NOMO-1 (cell line): Measurements from ENCODE around the gene PLEKHG7.
A peak's percentile ranks its signal among the peaks of the same experiment; 100 is the strongest.
"Not testable (repeated sequence)": the region's sequence is repeated elsewhere in the genome, so short reads cannot be mapped to it uniquely, and the experiment has no call there.

ENCODE experiments used
- DNase-seq, 2 experiments: peaks; one replicate each; lab custom pipeline; 2025; ENCODE audit not compliant: unreplicated experiment in 2 of 2; lab: John Stamatoyannopoulos, UW

The PLEKHG7 gene, protein sequence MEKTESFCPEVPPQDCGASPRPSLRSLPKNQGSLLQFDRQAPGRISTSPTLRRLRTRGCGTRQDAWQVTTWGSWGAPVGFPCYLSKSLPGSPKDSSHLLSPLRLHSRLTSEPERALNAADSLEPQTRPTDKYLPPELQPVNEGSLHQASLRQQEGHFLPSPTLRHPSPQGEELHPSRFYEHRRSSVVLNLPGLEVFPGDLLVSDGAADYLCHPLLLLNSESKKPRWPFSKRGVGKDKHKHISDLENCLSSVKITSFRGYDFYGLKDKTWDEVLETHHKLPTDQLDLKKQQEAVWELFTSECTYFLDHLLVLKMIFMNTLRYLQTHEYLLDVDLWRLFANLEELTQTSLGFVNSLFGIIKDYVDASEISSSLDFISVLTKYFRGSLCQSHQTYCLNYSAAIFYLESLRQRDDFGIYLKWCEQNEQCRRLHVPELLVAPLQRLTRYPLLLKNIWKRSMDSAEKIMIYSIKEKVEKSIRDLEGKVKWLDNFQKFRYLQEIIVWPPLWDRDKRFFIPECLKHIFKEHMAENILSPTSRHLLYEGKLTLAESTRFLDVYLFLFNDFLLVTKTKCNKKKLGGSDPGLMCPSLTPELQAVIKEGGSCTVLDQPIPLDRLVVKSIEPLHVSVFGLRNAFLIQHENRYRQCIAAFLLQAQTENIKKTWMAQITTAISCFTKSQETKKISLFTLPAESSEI

DNA sequence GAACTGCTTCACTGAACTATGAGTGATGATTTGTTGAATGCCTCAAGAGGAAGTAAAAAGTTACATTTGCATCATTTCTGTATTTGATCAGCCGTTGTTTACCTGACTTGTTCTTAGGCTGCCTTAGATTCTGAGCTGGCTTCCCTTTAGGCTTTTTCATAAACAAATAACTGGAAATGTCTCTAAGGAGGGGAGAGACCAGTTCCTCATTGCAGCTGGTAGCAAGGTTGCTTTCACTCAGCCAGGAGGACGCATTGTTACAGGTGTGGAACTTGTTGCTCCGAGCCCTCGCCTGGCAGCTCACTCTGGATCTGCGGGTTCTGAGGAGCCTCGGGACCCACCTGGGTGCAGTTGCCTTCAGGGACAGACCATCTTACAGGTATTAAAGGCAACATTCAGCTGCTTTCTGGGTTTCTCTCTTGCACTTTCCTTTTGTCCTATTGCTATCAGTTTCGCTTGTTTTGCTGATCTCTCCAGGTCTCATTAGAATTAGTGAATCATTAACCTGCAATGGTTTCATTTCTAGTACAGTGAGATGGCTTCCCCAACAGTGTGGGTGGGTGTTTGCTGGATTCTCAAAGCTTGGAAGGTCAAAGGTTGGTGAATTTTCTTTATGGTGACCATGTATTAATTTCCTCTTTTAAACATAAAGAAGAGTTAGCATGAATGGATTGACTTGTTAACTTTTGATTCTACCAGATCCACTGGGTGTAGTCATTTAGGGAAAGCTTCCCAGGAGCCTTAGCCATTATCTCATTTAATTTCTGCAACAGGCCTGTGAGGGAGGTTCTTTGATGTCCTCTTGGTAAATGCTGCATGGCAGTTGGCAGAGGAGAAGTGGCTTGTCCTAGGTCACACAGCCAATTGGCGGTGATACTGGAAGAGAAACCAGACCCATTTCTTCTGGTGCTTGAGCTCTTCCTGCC lies at the start of gene PLEKHG7:
PLEKHG7 (plus strand) TSS at position 236 of the 926 bp plus-strand sequence. CDS start 3,643 bp downstream, outside the sequence.
- peak in 1 of 2 experiments; percentile 7 for DNase-seq

DNA sequence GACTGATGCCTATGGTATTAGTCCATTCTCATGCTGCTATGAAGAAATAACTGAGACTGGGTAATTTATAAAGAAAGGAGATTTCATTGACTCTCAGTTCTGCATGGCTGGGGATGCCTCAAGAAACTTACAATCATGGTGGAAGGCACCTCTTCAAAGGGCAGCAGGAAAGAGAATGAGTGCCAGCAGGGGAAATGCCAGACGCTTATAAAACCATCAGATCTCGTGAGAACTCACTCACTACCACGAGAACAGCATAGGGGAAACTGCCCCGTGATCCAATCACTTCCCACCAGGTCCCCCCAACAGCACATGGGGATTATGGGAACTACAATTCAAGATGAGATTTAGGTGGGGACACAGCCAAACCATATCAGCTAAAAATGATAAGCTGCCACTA lies 48.5 kb upstream of the PLEKHG7 start:
- DNase-seq, result not testable (repeated sequence)

DNA sequence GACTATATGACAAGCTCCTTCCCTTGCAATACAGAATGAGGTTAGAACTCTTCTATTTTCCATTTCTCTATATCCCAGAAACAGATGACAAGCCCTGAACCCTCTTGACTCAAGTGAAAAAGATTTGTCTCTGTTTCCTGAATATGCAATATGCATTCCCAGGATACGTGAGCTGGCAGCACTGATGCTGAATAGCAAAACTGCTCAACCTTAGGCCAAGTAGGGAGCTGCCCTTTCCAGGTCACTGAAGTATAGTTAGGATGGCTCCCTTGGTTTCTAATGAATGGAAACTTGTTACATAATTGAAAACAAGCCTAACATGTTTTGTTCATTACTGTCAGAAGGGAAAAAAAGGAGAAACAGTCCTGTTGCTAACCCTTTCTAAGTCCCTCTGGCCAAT lies 47.9 kb upstream of the PLEKHG7 start:
- no peak for DNase-seq

DNA sequence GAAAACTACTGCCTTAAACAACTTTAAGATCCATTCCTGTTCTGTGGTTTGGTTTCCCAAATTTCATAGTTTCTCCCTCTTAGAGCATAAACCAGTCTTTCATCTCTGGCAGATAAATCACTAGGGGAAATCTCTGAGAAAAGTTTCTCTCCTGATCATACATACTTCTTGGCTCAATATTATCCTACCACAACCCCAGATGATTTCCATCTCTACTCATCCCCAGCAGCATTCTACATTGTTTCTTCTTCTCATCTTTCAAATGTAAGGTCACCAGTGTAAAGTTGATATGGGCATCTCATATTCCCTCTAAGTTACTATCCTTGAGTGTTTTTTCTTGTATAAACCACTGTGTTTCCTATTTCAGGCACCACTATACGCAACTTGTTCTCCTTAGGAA lies 45.9 kb upstream of the PLEKHG7 start:
- no peak for DNase-seq

- no peak for DNase-seq
Measured at GRCh38 chr12:92657770-92658169, 45.0 kb upstream of the PLEKHG7 start.

GRCh38 chr12:92658611-92659010 lies 44.2 kb upstream of the PLEKHG7 start:
- no peak for DNase-seq

GRCh38 chr12:92661269-92661668 lies 41.5 kb upstream of the PLEKHG7 start:
- DNase-seq, result no peak

DNA sequence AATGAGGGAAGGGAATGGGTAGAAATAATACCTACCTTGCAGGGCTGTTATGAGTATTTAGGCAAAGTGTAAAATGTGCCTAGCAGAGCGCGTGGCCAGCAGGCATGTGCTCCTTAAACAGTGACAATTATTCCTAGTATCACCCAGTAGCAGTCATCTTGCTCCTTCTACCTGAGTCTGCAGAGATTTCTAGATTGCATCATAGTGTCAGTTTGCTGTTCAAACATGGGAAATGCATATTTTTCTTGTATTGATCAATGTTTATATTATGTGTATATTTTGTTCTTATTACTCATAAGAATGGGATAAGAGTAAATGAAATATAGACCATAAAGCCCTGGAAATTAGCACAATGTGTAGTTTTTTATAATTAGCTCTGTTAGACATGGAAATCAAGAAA lies 37.3 kb upstream of the PLEKHG7 start:
- DNase-seq, result no peak

DNA sequence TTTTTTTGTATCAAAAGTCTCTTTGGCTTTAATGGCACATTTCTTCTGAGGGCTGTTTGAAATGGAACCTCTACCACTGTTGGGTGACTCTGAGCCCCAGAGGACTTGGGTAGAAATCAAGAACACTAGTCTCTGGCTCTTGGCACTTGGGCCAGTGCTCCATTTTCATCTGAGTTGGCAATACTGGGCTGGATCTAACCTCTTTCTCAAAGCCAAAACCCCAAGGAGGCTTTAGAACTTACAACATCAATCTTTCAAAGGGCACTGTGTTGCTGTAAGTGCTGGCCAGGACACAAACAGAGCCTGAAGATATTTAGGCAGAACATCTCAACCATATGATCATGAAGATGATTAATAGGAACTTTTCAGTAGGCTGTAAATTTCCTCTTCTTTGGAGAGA lies 34.0 kb upstream of the PLEKHG7 start:
- DNase-seq, result no peak

- not testable (repeated sequence) for DNase-seq
Measured at GRCh38 chr12:92671524-92671923, 31.3 kb upstream of the PLEKHG7 start.

GRCh38 chr12:92673756-92674155 lies 29.0 kb upstream of the PLEKHG7 start:
- no peak for DNase-seq

- no peak for DNase-seq
Measured at GRCh38 chr12:92674500-92674899, 28.3 kb upstream of the PLEKHG7 start.

DNA sequence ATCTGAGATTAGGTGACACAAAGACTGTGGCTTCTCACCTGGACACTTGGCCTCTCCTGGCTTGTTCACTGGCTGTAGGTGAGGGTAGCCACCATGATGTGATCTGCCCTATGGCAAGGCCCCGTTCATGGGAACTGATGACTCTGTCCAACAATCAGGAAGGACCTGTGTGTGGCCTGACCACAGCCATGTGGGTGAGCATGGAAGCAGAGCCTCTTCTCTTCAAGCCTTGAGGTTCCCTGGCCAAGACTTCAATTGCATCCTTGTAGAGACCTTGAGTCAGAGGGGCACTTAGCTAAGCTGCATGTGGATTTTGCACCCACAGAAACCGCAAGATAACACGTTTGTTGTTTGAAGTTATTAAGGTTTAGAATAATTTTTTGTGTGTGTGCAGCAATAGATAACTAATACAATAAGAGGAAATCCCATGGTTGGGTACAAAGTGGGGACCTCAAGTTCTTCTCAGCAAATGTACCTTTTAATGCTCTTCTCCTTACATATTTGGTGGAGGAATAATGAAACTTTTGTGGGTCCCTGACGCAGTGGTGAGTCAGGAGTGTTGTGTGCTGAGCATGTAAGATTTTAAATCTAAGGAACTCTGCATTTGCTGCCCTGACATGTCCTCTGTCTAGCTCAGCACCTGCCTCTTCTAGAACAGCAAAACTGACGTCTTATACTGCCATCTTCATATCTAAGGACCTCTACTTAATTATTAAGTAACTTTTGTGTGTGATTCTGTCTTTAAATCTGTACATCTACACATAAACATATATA lies 27.5 kb upstream of the PLEKHG7 start:
- DNase-seq, result no peak

- no peak for DNase-seq
Measured at GRCh38 chr12:92676710-92677109, 26.1 kb upstream of the PLEKHG7 start.

DNA sequence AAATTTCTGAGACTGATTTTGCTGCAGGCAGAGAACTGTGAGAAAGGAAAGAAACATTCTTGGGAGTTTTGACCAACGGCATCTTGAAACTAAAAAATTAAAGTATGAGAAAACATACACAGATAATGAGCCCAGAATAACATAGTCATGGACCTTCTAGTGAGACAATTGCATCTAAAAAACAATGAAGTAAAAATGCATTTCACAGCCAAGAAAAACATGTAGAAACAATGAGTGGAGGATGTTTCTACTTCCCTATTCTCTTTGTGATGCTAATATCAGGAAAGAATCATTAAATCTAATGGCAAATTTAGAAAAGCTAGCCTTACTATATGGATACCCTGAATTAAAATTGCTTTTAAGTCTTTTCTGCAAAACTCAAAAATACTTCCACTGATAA lies 12.2 kb upstream of the PLEKHG7 start:
- DNase-seq, result no peak

DNA sequence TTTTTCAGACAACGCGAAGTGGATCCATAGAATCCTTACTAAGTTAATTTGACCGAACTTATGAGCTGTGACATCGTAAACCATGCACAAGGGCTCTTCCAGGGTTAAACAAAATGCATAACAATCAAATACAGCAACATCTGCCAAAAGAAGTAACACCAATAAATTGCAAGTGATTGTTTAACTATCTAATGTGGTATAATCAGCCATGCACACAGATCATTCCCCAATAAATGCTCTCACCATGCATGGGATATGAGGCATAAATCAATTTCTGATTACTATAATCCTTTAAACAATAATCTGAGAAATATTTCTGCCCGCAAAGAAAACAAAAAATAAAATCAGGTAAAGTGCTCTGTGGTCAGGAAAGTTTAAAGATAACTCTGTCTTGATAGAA lies 7.7 kb upstream of the PLEKHG7 start:
- no peak for DNase-seq

DNA sequence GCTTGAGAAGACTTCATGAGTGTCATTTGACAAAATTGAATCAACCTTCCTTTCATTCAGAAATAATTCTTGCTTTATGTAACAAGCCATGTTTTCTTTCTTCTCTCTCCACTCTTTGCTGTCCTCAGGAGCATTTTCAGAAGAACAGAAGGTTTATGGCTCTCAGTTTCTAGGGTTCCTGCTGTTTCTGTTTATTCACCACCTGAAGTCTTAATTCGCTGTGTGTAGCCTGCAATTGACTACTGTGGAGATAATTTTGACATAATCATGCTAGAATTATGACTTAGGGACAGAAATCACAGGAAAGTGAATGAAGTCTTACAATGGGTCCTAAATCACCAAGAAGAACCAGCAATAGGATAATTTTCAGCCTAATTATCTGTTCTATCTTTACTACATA lies 7.2 kb upstream of the PLEKHG7 start:
- no peak for DNase-seq

- DNase-seq, result no peak
Measured at GRCh38 chr12:92696216-92696615, 6.6 kb upstream of the PLEKHG7 start.

DNA sequence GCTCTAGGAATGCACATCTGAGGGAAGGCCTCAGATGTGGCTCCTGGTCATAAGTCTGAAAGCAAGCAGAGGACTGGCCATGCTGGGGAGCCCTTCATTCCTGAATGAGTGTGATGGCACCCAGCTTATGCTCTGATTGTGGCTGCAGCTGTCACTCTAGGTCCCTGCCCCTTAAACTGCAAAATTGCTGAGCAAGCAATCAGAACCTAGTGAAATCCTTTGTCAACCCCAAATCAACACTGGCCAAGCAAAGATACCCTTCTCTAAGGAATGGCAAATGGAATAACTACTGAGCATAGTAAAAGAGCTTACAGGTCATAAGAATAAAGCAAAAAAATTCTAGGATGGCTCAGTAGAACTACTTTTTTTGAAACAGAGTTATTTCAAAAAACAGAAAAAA lies 4.3 kb upstream of the PLEKHG7 start:
- DNase-seq, result no peak

DNA sequence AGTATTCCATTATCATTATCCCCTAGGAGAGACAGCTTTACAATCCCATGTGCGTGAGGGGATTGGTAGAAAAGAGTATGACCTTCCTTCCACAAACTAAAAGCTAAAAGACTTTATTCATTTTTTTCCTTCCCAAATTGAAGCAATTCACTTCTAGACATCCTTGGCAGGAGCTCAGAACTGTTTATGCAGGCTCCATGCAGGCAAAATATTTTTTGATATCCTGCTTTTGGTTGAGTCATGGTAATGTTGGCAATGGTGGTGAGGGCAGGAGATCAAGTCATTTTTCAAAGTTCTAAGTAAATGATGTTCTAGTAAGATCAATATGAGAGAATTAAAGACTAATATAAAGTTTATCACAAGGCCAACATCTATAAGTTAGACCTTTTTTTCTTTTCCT lies 1.3 kb upstream of the PLEKHG7 start:
- DNase-seq, result no peak
